ENCODE data around the gene OR51V1.

GRCh38 chr11:5197536-5197935 is 2.9 kb downstream of the OR51V1 start:
- TF ChIP-seq CTCF (conservative IDR thresholded peaks at IDR 0.05; ENCODE audit: low read length) (no peak), EZH2phosphoT487 (IDR thresholded peaks at IDR 0.05; ENCODE audit: borderline replicate concordance, low read depth, low read length) (no peak)

Measured in OCI-LY7 (cell line).